Measurements from ENCODE around the gene LDAH. TPM values are rescaled to one million over a fixed set of nuclear protein-coding genes. Genes with fewer than 3 reads are reported as not detected.

Gene LDAH
- total RNA-seq (2014; rRNA removed) = not detected in 2 replicates
- percentile 11 among the genes with signal in this experiment for Bru-seq, nascent RNA
- BruChase-seq, experiment 1, labeled RNA remaining after a 6-hour chase = percentile 6 among the genes with signal in this experiment
- percentile 10 among the genes with signal in this experiment for BruChase-seq, experiment 2, labeled RNA remaining after a 2-hour chase
- long read RNA-seq = 0 reads

DNA sequence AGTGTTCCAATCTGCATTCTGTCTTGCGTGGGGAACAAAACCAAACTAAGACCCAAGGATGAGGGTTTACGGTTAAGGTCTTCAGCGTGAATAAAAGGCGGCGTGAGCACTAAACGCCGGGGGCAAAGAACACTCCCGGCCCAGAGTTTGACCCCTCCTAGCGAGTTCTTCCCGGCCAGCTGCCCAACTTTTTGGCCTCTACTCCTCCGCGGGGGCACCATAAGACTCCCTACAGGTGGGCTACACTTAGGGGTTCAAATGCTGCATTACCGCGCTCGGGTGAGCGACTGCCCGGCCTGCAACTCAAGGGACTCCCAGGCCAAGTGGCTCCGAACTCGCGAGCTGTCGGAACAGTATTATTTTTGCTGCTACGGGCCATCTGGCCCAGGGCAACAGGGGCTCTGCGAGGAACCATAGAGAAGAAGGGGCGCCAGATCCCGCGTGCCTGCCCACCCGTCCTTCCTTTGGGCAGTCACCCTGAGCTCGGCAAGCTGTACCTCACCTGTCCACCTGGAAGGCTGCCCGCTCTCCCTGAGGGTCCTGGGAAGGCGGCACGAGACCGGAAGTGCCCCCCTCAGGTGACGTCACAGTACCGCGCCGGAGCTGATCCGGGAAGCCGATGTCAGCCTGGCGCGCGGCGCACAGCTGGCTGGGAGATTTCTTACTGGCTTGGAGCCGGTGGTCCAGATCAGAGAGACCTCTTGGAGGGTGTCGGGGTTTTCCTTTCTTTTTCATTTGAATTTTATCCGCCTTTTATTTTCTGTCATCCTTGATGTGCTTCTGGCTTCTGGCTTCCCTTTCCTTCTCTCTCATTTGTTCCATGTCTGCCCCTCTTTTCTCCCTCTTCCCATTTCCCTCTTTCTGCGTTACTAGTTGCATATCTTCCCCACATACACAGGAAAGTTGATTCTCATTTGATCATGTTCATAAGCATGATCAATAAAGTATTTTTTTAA lies at the start of gene LDAH:
Gene LDAH (minus strand): TSS at position 567 of the 956 bp plus-strand sequence. CDS start 21,638 bp downstream, outside the sequence.
- ChIA-PET CTCF (no interaction called here), POLR2A (ENCODE audit: unreplicated experiment) (no interaction called here)
- ATAC-seq (no peak), DNase-seq (no peak)
- TF ChIP-seq, protein P1, sequence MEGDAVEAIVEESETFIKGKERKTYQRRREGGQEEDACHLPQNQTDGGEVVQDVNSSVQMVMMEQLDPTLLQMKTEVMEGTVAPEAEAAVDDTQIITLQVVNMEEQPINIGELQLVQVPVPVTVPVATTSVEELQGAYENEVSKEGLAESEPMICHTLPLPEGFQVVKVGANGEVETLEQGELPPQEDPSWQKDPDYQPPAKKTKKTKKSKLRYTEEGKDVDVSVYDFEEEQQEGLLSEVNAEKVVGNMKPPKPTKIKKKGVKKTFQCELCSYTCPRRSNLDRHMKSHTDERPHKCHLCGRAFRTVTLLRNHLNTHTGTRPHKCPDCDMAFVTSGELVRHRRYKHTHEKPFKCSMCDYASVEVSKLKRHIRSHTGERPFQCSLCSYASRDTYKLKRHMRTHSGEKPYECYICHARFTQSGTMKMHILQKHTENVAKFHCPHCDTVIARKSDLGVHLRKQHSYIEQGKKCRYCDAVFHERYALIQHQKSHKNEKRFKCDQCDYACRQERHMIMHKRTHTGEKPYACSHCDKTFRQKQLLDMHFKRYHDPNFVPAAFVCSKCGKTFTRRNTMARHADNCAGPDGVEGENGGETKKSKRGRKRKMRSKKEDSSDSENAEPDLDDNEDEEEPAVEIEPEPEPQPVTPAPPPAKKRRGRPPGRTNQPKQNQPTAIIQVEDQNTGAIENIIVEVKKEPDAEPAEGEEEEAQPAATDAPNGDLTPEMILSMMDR (conservative IDR thresholded peaks at IDR 0.05; ENCODE audit: low read depth, low read length) = no peak
- TF ChIP-seq EZH2phosphoT487 (IDR thresholded peaks at IDR 0.05; ENCODE audit: borderline replicate concordance, low read length) (no peak), EZH2 (IDR thresholded peaks at IDR 0.05; ENCODE audit: low read length, unreplicated experiment) (no peak)
- no peak within 1 kb of the TSS for H2AFZ ChIP-seq (ENCODE audit: low read length)
- no TSS peak for BruUV-seq (replicated peaks)
- H3K27ac ChIP-seq (ENCODE audit: low read length) = no peak within 1 kb of the TSS
- no peaks in the 10 kb centered on the region for H3K79me2 ChIP-seq (ENCODE audit: low read length)
- intact Hi-C loops (cut with micrococcal nuclease) = no loop called here
- H3K36me3 ChIP-seq (ENCODE audit: low read depth, low read length) = no peaks in the 10 kb centered on the region
- H3K9me3 ChIP-seq (ENCODE audit: low read length) = no peaks in the 10 kb centered on the region
- no peaks in the 10 kb centered on the region for H3K4me1 ChIP-seq (ENCODE audit: insufficient read depth, low read length)
- H3K9me2 ChIP-seq (replicated peaks; ENCODE audit: low read length) = no peaks in the 10 kb centered on the region
- no peak within 1 kb of the TSS for H3K4me3 ChIP-seq (ENCODE audit: low read length)
- no peak within 1 kb of the TSS for H3K4me2 ChIP-seq (ENCODE audit: low read length)
- no peaks in the 10 kb centered on the region for H3F3A ChIP-seq (ENCODE audit: low read length, unreplicated experiment)
- no peak within 1 kb of the TSS for H3K9ac ChIP-seq (ENCODE audit: low read length)
- H3K27me3 ChIP-seq (ENCODE audit: low read length) = 0 out of 2 replicates have a peak, but pooled peaks cover 8% of the 10 kb centered on the region
- H4K20me1 ChIP-seq (ENCODE audit: low read length) = no peaks in the 10 kb centered on the region

DNA sequence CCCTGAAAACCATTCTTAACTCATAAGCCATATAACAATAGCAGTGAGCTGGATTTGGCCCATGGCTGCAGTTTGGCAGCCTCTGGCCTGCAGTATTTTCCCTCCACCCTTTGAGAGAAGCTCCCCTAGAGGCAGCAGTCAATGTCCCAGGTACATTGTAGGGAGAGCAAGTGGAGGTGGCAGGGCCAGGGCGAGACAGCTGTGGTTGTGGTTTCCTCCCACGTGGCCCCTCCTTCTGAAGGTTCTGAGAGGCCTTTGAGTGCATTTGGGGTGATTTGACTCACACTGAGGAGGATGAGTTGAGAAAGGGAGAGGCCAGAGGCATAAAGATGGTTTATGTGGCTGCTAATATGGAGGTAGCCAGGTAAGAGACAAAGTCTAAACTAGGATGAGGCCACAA lies 45.5 kb upstream of the LDAH start:
- no peak overlapping the region for H3K4me2 ChIP-seq (ENCODE audit: low read length)
- H3K9me2 ChIP-seq (replicated peaks; ENCODE audit: low read length) = no peaks in the 10 kb centered on the region
- H3F3A ChIP-seq (ENCODE audit: low read length, unreplicated experiment) = no peaks in the 10 kb centered on the region
- intact Hi-C loops (cut with micrococcal nuclease) = no loop called here
- H3K9me3 ChIP-seq (ENCODE audit: low read length) = no peaks in the 10 kb centered on the region
- H3K9ac ChIP-seq (ENCODE audit: low read length) = no peak overlapping the region
- H3K79me2 ChIP-seq (ENCODE audit: low read length) = no peaks in the 10 kb centered on the region
- H2AFZ ChIP-seq (ENCODE audit: low read length) = no peak overlapping the region
- no TSS peak for BruUV-seq (replicated peaks)
- H3K27ac ChIP-seq (ENCODE audit: low read length) = no peak overlapping the region
- H3K4me1 ChIP-seq (ENCODE audit: insufficient read depth, low read length) = no peaks in the 10 kb centered on the region
- no peak for TF ChIP-seq EZH2phosphoT487 (IDR thresholded peaks at IDR 0.05; ENCODE audit: borderline replicate concordance, low read length)
- no peak for TF ChIP-seq EZH2 (IDR thresholded peaks at IDR 0.05; ENCODE audit: low read length, unreplicated experiment)
- TF ChIP-seq, protein P1 (conservative IDR thresholded peaks at IDR 0.05; ENCODE audit: low read depth, low read length) = no peak
- no peaks in the 10 kb centered on the region for H3K36me3 ChIP-seq (ENCODE audit: low read depth, low read length)
- peaks cover 12% of the 10 kb centered on the region; the same call in 1 of the 2 replicates for H3K27me3 ChIP-seq (ENCODE audit: low read length)
- ATAC-seq (no peak), DNase-seq (no peak)
- H3K4me3 ChIP-seq (ENCODE audit: low read length) = no peak overlapping the region
- no peaks in the 10 kb centered on the region for H4K20me1 ChIP-seq (ENCODE audit: low read length)
- ChIA-PET POLR2A (ENCODE audit: unreplicated experiment) (no interaction called here), CTCF (no interaction called here)
